ENCODE measurements around the gene TSPAN9.
A peak's percentile ranks its signal among the peaks of the same experiment; 100 is the strongest.

Gene TSPAN9

GRCh38 chr12:3207858-3208257 lies 130.7 kb downstream of the TSPAN9 start:
- Histone ChIP-seq H3K36me3 (ENCODE audit: insufficient read depth, low read length) (no peaks in the 10 kb centered on the region), H3K4me2 (ENCODE audit: low read length) (no peak overlapping the region), H3K9ac (ENCODE audit: low read length) (no peak overlapping the region), H3K27me3 (ENCODE audit: insufficient read depth, low read length) (no peaks in the 10 kb centered on the region), H3K27ac (ENCODE audit: low read depth, low read length, poor library complexity, severe bottlenecking) (no peak overlapping the region), H3K79me2 (ENCODE audit: insufficient read depth, low read length) (no peaks in the 10 kb centered on the region), H4K20me1 (ENCODE audit: insufficient read depth, low read length) (no peaks in the 10 kb centered on the region), H3K9me3 (ENCODE audit: low read length) (no peaks in the 10 kb centered on the region), H3K4me1 (ENCODE audit: insufficient read depth, low read length, severe bottlenecking) (no peaks in the 10 kb centered on the region), H3K9me2 (ENCODE audit: low read depth, low read length) (no peaks in the 10 kb centered on the region), H3K4me3 (ENCODE audit: low read depth, low read length, poor library complexity, severe bottlenecking) (no peak overlapping the region), H2AFZ (ENCODE audit: low read length) (no peak overlapping the region), H3F3A (ENCODE audit: insufficient read depth, low read length) (no peaks in the 10 kb centered on the region)
- TF ChIP-seq CTCF (IDR thresholded peaks at IDR 0.05; ENCODE audit: low read length) (peak; percentile 75), EZH2 (IDR thresholded peaks at IDR 0.05; ENCODE audit: borderline replicate concordance, low read length) (no peak)

GRCh38 chr12:3213188-3213587 lies 136.0 kb downstream of the TSPAN9 start:
- H3K4me3 ChIP-seq (ENCODE audit: low read depth, low read length, poor library complexity, severe bottlenecking), result no peak overlapping the region
- no peak overlapping the region for H3K4me2 ChIP-seq (ENCODE audit: low read length)
- no peaks in the 10 kb centered on the region for H4K20me1 ChIP-seq (ENCODE audit: insufficient read depth, low read length)
- H3K9ac ChIP-seq (ENCODE audit: low read length), result no peak overlapping the region
- H3K4me1 ChIP-seq (ENCODE audit: insufficient read depth, low read length, severe bottlenecking), result no peaks in the 10 kb centered on the region
- no peaks in the 10 kb centered on the region for H3K27me3 ChIP-seq (ENCODE audit: insufficient read depth, low read length)
- H3K36me3 ChIP-seq (ENCODE audit: insufficient read depth, low read length), result no peaks in the 10 kb centered on the region
- H3F3A ChIP-seq (ENCODE audit: insufficient read depth, low read length), result no peaks in the 10 kb centered on the region
- H3K27ac ChIP-seq (ENCODE audit: low read depth, low read length, poor library complexity, severe bottlenecking), result no peak overlapping the region
- no peaks in the 10 kb centered on the region for H3K9me2 ChIP-seq (ENCODE audit: low read depth, low read length)
- H3K9me3 ChIP-seq (ENCODE audit: low read length), result no peaks in the 10 kb centered on the region
- no peak overlapping the region for H2AFZ ChIP-seq (ENCODE audit: low read length)
- H3K79me2 ChIP-seq (ENCODE audit: insufficient read depth, low read length), result no peaks in the 10 kb centered on the region
- TF ChIP-seq EZH2 (IDR thresholded peaks at IDR 0.05; ENCODE audit: borderline replicate concordance, low read length) (no peak), CTCF (IDR thresholded peaks at IDR 0.05; ENCODE audit: low read length) (no peak)

DNA sequence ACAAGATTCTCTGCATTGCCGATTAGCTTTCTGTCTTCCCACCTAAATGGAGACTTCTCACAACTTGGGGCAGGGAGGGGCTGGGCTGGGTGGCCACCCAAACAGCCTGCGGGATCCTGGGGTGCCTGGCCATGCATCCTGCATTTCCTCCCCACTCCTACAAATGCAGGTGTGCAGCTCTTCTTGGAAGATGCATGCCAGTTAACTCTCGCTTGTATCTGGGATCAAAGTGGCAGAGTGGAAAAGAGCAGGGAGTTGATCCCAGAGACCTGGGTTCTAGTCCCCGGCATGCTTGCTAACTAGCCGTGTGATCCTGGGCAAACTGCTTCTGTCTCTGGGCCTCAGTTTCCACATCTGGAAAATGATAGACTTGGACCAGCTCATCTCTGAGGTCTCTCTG lies 136.6 kb downstream of the TSPAN9 start:
- Histone ChIP-seq H3K9me2 (ENCODE audit: low read depth, low read length) (no peaks in the 10 kb centered on the region), H3K4me1 (ENCODE audit: insufficient read depth, low read length, severe bottlenecking) (no peaks in the 10 kb centered on the region), H3F3A (ENCODE audit: insufficient read depth, low read length) (no peaks in the 10 kb centered on the region), H3K27me3 (ENCODE audit: insufficient read depth, low read length) (no peaks in the 10 kb centered on the region), H2AFZ (ENCODE audit: low read length) (no peak overlapping the region), H3K4me3 (ENCODE audit: low read depth, low read length, poor library complexity, severe bottlenecking) (no peak overlapping the region), H3K36me3 (ENCODE audit: insufficient read depth, low read length) (no peaks in the 10 kb centered on the region), H4K20me1 (ENCODE audit: insufficient read depth, low read length) (no peaks in the 10 kb centered on the region), H3K9ac (ENCODE audit: low read length) (no peak overlapping the region), H3K27ac (ENCODE audit: low read depth, low read length, poor library complexity, severe bottlenecking) (no peak overlapping the region), H3K79me2 (ENCODE audit: insufficient read depth, low read length) (no peaks in the 10 kb centered on the region), H3K4me2 (ENCODE audit: low read length) (no peak overlapping the region), H3K9me3 (ENCODE audit: low read length) (no peaks in the 10 kb centered on the region)
- TF ChIP-seq EZH2 (IDR thresholded peaks at IDR 0.05; ENCODE audit: borderline replicate concordance, low read length) (no peak), CTCF (IDR thresholded peaks at IDR 0.05; ENCODE audit: low read length) (no peak)

All from OCI-LY1 (cell line).